Stimulated activated CD4-positive, alpha-beta T cell treated with anti-CD3 and anti-CD28 coated beads, Interleukin-4, amount 100 ng/mL, for 24 hours (primary cell): Measurements from ENCODE around the gene VMO1.
A peak's percentile ranks its signal among the peaks of the same experiment; 100 is the strongest.
"Not testable (repeated sequence)": the region's sequence is repeated elsewhere in the genome, so short reads cannot be mapped to it uniquely, and the experiment has no call there.

ENCODE experiments used
- DNase-seq: peaks from one replicate; pipeline ENCODE4 v3.0.0-alpha.2; 2020

The VMO1 gene, protein sequence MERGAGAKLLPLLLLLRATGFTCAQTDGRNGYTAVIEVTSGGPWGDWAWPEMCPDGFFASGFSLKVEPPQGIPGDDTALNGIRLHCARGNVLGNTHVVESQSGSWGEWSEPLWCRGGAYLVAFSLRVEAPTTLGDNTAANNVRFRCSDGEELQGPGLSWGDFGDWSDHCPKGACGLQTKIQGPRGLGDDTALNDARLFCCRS

DNA sequence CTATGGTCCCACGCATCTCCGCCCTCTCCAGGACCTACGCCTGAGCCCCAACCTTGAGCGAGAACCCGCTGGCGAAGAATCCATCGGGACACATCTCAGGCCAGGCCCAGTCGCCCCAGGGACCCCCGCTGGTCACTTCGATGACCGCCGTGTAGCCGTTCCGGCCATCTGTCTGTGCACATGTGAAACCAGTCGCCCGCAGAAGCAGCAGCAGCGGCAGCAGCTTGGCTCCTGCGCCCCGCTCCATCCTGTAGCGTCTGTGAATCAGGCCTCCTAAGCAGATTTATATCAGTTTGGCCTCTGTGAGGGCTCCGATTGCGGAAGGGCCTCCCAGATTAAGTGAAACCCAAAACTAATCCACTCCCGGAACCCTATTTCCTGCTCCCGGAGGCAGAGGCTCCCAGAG is at the start of gene VMO1:
VMO1 (minus strand) TSS at position 259 of the 406 bp plus-strand sequence; CDS start at position 247, 12 bp downstream.
- no peak for DNase-seq

DNA sequence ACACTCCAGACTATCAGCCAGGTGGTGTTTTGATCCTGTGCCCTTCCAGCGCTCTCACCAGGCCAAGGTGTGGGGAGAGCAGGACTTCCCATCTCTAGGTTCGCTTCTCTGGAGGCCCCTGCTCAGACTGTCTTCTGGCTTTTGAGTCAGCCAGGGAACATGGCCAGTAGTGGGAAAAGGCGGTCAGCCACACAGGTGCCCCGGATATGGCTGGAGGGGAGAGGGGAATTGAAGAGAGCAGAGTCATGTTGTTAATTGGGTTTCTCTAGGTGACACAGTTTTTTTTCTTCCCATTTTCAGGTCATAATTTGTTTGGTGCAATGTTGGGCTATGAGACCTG is 48.5 kb upstream of the VMO1 start:
- DNase-seq = no peak

DNA sequence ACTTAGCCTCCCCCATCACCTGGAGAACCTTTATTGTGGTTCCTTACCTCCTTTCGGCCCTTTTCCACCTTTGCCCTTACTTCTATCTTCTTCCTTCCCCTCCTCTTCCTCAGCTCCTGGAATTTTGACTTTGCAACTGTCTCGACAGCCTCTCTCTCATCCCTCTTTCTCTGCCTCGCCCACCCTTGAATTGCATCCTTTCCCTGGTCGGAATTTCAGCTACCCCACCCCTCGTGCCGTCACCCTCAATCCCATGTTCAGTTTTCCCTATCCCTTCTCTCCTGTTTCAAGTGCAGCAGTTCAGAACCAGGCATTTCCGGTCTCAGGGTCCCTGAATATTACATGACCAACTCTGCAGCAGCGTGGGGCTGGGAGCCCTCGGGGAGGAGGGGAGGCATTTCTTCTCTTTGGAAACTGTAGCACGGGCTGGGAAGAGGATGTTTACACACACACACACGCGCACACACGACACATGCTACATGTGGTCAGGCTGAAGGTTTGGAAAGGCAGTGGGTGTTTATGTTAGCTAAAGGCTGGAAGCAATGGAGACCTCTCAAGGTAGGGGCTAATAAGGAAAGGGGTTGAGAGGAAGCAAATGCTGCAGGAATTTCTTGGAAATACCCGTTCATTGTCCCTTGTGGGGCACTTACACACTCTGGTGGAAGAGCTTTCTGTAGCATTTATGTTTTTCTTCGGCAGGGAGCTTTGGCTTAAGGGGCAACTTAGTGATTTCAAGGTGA is 47.9 kb upstream of the VMO1 start:
- DNase-seq = no peak

DNA sequence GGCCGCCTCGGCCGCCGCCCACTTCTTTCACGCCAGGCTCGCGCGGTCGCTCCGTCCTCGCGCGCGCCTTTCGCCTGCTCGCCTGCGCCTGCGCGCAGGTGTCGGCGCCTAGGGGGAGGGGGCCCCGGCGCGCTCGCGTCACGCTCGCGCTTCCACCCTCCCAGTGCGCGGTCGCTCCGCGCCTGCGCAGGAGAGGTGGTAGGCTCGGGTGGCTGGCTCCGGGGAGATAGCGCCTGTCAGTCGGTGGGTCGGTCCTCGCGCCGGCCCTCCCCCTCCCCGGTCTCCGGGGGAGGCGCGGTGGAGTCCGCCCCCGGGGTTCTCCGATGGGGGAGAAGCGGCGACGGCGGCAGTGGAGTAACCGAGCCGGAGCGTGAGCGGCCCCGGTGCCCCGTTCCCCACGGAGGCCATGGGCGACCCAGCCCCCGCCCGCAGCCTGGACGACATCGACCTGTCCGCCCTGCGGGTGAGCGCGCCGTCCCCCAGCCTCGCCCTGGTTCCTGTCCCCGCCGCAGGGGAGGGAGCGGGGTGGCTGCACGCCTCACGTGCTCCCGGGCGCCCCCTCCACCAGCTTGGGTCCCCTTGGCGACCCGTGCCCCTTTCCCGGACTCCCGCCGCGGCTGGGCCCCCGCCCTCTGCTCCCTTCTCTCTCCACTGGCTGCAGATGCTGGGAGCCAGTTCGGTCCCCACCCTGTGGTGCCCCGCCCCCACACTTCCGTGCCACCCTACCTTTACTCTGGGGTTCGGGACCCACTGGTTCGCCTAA is 47.2 kb upstream of the VMO1 start, which contains the start of gene MINK1:
MINK1 (plus strand) TSS at position 163 of the 763 bp plus-strand sequence; CDS start at position 407, 244 bp downstream.
- DNase-seq = peak; percentile 86

DNA sequence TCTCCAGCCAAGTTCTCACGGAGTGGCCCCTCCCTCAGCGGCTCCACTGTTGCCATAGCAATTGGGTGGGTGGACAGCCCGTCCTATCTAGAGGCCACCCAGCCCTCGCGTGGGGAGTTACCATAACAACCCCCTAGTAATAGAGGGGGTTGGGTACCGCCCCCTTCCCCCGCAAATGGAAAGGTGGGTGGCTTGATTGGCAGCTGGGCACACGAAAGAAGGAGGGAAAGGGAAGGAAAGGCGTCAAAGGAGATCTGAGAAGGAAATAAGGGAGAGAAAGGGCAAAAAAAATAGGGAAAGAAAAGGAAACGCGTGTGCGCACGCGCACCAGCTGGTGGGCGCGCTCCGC is 46.6 kb upstream of the VMO1 start:
- not testable (repeated sequence) for DNase-seq

DNA sequence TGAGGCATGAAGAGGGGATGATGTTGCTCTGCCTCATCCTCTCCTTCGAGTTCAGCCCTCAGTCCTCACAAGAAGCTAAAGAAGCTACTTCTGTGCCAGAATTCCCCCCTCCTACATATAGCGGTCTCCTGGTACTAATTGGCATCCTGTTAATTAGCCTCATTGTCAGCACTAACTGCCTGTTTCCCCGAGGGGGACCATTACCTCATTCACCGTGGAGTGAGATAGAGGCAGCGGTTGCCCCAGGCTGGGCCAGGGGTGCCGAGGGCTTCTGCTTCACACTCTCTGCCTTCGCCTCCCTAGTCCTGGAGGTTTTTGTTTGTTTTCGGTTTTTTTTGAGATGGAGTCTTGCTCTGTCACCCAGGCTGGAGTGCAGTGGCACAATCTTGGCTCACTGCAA is 41.2 kb upstream of the VMO1 start:
- no peak for DNase-seq

DNA sequence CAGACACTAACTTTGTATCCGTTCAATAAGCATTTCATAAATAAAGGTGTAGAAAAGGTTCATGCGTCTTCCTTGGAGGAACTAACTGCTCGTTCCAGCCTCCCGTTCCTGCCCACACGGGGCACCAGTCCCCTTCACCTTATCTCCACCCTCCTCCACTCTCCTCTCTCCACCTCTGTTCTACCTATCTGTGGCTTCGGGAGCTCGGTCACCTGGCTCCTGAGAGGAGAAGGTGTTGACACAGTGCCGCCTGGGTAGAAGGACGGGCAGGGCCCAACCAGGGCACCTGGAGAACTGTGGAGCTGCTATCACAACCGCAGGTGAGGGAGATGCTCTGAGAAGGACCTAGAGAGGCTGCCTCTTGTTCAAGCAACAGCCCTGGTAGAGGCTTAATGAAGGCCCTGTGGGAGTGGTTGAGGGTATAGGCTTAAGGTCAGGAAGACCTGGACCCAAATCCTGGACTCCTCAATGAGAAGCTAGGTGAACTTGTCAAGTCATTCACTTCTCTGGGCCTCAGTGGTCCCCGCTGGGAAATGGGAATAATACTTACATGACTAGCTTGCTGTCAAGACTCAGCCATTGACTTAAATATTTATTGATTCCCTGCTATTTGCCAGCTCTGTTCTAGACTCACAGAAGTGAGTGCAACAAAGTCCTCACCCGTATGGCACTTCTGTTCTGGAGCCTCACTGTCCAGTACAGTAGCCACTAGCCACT is 37.4 kb upstream of the VMO1 start:
- DNase-seq = no peak

DNA sequence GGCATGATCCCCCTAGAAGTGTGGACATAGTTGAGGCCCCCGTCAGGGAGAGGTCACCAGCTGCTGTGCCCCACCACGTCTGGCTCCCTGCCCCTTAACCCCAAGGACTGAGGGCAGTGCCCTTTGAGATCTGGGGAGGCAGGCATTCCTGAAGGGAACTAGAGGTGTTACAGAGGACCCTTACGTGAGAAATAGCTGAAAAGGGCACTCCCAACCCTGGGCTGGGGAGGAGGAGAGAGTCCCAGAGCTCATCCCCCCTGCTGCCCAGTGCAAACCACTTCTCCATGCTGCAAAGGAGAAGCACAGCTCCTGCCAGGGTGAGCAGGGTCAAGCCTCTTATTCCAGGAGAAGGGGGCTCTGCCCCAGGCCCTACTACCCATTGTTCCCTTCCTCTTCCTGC is 36.7 kb upstream of the VMO1 start:
- DNase-seq = no peak

DNA sequence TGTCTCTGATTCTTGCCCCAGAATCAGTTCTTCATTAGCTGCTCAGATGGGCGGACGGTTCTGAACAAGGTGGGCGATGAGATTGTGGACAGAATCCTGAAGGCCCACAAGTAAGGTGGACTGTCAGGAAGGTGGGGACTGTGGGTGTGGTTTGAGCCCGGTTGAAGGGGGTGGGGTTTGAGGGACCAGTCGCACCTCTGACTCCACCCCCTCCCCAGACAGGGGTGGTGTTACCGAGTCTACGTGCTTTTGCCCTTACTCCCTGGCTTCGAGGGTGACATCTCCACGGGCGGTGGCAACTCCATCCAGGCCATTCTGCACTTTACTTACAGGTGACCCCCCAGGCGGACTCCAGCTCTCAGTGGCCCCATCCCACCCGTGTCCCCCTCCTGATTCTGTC is 32.1 kb upstream of the VMO1 start:
- DNase-seq = no peak

DNA sequence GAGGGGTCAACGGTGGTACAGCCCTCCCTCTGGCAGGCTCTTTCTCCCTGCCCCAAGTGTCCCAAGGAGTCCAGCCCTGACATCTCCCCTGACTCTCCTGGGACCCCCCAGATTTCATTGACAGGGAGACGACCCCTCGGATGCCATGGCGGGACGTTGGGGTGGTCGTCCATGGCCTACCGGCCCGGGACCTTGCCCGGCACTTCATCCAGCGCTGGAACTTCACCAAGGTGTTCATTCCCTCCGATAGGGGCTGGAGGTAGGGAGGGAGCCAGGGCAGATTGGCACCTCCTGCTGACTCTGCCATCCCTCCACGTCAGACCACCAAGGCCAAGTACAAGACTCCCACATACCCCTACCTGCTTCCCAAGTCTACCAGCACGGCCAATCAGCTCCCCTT is 30.7 kb upstream of the VMO1 start:
- no peak for DNase-seq

DNA sequence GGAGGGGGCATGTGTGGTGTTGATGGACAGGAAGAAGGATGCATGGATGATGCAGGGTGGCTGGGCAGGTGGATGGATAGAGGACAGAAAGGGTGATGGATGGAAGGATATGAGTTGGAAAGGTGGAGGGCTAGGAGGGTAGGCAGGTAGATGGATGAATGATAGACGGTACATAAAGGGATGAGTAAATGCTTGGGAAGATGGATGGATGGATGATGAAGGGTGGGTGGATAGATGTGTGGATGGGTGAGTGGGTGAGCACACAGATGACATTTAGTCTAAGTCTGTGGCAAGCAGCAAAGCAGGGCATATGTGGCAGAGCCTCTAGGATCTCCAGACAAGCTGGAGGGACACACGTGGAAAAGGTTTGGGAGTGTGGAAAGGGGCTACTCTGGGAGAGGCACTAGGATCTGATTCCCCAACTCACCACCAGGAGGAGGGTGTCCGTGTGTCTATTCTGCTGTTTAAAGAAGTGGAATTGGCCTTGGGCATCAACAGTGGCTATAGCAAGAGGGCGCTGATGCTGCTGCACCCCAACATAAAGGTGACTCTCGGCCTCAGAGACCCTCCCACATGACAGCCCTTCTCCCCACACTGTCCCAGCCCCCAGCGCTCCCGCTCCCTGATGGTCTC is 29.0 kb upstream of the VMO1 start:
- DNase-seq = no peak

DNA sequence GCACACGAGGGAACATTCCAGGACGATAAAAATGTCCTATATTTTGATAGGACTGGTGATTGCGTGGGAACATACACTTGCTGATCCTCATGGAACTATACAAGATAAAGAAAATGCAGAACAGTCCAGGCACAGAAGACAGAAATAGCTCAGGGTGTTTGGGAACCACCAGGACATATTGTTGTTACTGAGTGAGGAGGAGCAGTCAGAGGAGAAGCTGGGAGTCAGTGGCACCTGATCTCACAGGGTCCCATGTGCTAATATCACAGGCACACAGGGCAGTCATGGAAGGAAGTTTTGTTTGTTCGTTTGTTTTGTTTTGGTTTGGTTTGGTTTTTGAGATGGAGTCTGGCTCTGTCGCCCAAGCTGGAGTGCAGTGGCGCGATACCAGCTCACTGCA is 26.5 kb upstream of the VMO1 start:
- no peak for DNase-seq

DNA sequence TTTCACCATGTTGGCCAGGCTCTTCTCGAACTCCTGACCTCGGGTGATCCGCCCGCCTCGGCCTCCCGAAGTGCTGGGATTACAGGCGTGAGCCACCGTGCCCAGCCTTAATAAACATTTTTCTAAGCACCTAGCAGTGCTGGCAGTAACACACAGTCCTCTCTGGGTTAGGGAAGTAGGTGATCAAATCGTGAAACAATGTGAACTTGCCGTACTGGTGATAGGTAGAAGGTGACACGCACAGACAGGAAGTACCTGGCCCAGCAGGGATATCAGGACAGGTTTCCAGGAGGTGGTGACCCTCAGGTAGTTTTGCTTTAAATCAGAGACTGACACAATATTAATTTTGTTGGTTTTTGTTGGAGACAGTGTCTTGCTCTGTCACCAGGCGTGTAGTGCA is 25.3 kb upstream of the VMO1 start:
- no peak for DNase-seq

DNA sequence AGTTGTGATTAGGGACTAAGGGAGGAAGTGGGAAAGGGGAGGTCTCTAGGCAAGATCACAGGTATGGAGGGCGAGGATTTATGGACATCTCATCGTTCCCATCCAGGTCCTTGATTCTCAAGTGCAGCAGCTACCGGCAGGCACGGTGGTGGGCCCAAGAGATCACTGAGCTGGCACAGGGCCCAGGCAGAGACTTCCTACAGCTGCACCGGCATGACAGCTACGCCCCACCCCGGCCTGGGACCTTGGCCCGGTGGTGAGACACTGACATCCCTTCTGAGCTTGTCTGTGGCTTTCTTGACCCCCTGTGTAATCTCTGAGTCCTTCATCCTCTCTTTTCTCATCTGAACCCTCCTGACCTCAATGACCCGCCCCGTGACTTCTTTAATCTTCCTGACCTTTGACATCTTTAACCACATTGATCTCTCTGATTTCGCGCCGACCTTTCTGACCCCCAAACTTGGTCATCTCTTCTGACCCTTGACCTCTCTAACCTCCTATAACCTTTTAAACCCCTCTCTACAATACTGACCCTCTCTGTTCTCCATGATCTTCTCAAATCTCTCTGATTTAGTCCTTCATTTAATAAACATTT is 24.6 kb upstream of the VMO1 start:
- no peak for DNase-seq

DNA sequence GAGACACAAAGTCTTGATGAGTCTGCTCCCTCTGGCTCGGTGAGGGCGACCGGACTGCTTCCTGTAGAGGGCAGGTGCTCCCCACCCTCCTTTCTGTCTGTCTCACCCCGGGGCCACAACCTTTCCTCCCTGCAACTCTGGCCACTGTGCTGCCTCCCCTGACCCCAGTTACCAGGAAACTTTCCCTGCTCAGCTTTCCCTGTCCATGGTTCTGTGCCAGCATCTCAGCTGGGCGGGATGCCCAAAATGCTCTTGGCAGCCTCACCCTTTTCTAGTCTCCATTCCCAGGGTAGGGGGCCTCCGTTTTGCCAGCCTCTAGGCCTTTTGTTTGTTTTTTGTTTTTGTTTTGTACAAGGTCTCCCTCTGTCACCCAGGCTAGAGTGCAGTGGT is 22.2 kb upstream of the VMO1 start:
- no peak for DNase-seq

DNA sequence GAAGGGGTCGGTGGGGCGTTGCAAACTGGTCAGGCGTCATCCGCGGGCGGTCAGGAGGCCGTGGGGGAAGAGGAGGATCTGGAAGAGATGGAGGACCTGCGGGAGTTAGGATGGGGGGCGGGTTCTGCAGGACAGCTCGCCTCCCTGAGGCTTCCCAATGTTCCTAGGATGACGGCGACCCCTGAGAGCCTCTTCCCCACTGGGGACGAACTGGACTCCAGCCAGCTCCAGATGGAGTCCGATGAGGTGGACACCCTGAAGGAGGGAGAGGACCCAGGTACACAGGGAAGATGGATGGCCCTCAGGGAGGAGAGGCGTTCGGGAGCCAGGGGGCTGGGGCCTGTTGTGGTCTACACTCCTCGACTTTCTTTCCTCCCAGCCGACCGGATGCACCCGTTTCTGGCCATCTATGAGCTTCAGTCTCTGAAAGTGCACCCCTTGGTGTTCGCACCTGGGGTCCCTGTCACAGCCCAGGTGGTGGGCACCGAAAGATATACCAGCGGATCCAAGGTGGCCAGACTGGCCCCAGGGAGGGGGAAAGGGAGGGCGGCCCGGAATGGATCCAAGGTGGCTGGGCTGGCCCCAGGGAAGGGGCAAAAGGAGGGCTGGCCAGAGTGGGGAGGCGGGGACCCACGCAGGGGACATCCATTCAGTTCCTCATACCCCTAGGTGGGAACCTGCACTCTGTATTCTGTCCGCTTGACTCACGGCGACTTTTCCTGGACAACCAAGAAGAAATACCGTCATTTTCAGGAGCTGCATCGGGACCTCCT is 21.6 kb upstream of the VMO1 start:
- no peak for DNase-seq

DNA sequence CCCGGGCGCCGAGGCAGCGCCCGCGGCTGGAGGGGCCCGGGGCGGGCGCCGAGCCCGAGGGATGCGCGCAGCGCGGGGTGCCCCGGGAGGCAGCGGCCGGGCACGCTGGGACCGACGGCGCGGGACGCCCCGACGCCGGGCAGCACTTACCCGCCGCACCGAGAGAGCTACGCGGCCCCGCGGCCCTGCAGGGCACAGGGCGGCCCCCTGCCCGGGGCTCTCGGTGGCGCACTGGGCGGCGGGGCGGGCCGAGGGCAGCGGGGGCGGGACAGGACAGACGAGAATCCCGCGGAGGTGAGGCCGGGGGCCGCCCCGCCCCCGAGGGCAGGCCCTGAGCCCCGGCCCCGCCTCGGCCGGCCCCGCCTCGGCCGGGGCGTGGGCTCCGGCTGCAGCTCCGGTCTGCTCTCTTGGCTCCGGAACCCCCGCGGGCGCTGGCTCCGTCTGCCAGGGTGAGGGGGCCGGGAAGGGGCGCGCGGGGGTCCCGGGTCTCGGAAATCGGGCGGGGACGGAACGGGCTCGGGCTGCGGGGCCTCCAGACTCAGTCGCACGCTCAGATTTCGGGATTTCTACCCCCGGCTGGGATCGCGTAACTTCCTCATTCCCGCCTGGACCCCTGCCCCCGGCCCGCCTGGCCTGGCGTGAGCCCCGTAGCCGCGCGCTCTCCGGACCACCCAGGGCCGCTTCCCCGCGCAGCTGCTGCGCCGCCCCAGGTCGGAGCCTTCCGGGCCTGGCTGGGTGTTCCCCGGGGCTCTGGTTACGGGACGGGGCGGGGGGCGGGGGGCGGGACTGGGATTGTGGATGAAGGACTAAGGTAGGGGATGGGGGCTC is 20.8 kb upstream of the VMO1 start, which contains the start of gene PLD2:
PLD2 (plus strand) TSS at position 376 of the 828 bp plus-strand sequence. CDS start 621 bp downstream, outside the sequence.
- DNase-seq = peak; percentile 86

DNA sequence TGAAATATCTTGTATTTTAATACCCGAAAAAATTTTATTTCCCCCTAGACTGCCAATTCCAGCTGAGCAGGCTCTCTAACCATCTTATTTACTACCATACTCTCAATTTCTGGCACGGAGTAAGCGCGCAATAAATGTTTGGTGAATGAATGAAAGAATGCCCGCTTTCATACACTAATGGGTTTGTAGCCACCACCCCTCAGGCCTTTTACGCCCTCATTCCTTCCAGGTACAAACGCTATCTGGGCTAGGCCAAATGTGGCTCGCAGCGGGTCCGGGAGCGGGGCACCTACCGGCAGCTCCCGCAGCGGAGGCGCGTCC is 20.3 kb upstream of the VMO1 start:
- no peak for DNase-seq

DNA sequence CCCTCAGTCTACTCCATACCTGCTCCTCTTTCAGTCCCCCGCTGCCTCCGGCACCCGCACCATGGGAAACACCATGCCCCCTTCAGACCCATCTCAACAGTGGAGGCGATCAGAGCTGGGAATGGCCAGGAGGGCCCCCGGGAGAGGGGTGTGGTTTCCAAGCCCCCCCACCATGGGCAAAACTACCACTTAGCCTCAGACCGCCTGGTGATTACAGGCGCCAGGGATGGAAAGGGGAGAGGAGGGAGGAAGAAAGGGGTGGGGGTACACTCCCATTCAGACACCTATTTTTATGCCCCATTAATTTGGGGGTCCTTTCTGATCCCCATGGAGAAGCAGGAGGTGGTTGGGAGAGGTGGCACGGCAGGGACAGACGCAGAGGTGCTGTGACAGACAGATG is 16.1 kb upstream of the VMO1 start, which contains the start of gene C17orf114:
C17orf114 (minus strand) TSS at position 101 of the 400 bp plus-strand sequence.
- DNase-seq = no peak

DNA sequence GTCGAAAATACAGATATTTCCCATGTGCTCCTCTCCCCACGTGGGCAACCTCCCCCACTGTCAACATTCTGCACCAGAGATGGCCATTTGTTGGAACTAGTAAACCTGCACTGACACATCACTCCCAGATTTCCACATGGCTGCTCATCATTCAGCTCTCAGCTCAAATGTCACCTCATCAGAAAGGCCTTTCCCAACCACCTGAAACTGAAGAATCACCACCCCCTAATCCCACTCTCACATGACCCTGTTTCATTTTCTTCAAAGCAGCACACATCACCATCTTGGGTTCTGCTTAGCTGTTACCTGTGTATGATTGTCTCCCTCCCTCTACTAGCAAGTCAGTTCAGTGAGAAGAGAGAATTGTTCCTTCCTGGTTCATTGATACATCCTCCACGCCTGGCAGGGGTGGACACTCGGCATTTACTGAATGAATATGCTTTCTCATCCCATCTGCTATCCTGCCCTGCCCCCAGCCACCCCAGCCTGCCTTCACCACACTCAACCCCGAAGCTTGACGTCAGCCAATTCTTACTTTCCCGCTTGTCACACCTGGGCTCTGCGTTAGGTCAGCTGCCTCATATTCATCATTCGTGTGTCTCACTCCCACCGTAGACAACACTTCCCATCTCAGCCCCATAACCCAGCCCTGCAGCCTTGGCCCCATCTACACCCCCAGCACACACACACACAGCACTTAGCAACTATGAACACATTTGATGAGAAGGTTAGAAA is 14.5 kb upstream of the VMO1 start:
- no peak for DNase-seq
